ENCODE data around the gene PCSK6.

- TF ChIP-seq ELF4 (IDR thresholded peaks at IDR 0.05) = no peak
- no peak for TF ChIP-seq FOXK2 (IDR thresholded peaks at IDR 0.05)
- no peak for TF ChIP-seq TARDBP (IDR thresholded peaks at IDR 0.05)
- TF ChIP-seq SUZ12 (IDR thresholded peaks at IDR 0.05) = no peak
- TF ChIP-seq BHLHE40 (IDR thresholded peaks at IDR 0.05; ENCODE audit: borderline replicate concordance) = no peak
- TF ChIP-seq PKNOX1 (IDR thresholded peaks at IDR 0.05) = no peak
- no peak for TF ChIP-seq SP1 (IDR thresholded peaks at IDR 0.05)
- no peak for TF ChIP-seq CTBP1 (IDR thresholded peaks at IDR 0.05; ENCODE audit: borderline replicate concordance)
- TF ChIP-seq ZNF384 (IDR thresholded peaks at IDR 0.05) = no peak
- no peak for TF ChIP-seq HDGF (IDR thresholded peaks at IDR 0.05; ENCODE audit: borderline replicate concordance)
- TF ChIP-seq FOXM1 (IDR thresholded peaks at IDR 0.05; ENCODE audit: borderline replicate concordance) = no peak
These were observed 173.8 kb downstream of the PCSK6 start for GRCh38 chr15:101315736-101316135.
